Measurements from ENCODE around the gene CLDN9.

DNA sequence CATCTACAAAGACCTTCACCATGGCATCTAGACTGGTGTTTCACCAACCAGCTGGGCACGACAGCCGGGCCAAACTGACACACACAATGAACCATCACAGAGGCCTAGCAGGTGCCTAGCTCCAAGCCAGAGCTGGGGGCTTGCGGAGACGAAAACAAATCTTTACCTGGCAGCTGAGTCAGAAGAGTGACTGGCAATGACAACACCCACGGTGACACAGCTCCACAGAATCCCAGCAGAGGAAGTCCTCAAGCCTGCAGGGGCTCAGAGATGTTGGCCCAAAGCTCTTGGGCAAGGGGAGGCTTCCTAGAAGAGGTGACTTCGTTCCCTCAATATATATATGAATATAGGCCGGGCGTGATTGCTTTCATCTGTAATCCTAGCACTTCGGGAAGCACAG is 38.8 kb downstream of the CLDN9 start:
- no peak for TF ChIP-seq CTCF (conservative IDR thresholded peaks at IDR 0.05; ENCODE audit: low read depth, low read length)
- no peak for TF ChIP-seq EZH2 (IDR thresholded peaks at IDR 0.05; ENCODE audit: borderline replicate concordance, low read depth, low read length, poor library complexity, severe bottlenecking)

Data from A673 (cell line).